Prostate gland (tissue), 2 donors: ENCODE measurements around the gene TMEM181.

Source experiments
- POLR2AphosphoS5 ChIP-seq: sonication (generic); formaldehyde crosslinking; IDR thresholded peaks from one replicate; pipeline ENCODE4 v1.6.1; 2017; ENCODE audit warnings: antibody characterized with exemption
- TF ChIP-seq, protein P1 (sequence below), 4 experiments: fragments of 200-600 bp in 2 of 4; fragments of 450-650 bp in 2 of 4; sonication (generic) in 2 of 4; IDR thresholded peaks; 1 replicate in 3 of 4; 2 replicates in 1 of 4; pipeline ENCODE4 v1.5.1; 2016 to 2019; ENCODE audit warnings: antibody characterized with exemption in 4 of 4, mild to moderate bottlenecking in 2 of 4, moderate library complexity in 2 of 4

GRCh38 chr6:158591134-158591809 lies 31.4 kb downstream of the TMEM181 start:
- TF ChIP-seq, protein P1, sequence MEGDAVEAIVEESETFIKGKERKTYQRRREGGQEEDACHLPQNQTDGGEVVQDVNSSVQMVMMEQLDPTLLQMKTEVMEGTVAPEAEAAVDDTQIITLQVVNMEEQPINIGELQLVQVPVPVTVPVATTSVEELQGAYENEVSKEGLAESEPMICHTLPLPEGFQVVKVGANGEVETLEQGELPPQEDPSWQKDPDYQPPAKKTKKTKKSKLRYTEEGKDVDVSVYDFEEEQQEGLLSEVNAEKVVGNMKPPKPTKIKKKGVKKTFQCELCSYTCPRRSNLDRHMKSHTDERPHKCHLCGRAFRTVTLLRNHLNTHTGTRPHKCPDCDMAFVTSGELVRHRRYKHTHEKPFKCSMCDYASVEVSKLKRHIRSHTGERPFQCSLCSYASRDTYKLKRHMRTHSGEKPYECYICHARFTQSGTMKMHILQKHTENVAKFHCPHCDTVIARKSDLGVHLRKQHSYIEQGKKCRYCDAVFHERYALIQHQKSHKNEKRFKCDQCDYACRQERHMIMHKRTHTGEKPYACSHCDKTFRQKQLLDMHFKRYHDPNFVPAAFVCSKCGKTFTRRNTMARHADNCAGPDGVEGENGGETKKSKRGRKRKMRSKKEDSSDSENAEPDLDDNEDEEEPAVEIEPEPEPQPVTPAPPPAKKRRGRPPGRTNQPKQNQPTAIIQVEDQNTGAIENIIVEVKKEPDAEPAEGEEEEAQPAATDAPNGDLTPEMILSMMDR (IDR thresholded peaks at IDR 0.05), result no peak
- no peak for TF ChIP-seq POLR2AphosphoS5
